Hepatocyte (in vitro differentiated cells): Measurements from ENCODE around the gene DDIT4. TPM values are rescaled to one million over a fixed set of nuclear protein-coding genes. Genes with fewer than 3 reads are reported as not detected.

Experiments
- DNase-seq: peaks from one replicate; pipeline ENCODE4 v3.0.0-alpha.2; 2016; ENCODE audit warnings: low spot score
- H2AFZ ChIP-seq: fragments of 200-600 bp; sonication (generic); 2 replicates; pipeline ENCODE4 v1.6.0; 2016; ENCODE audit warnings: antibody characterized with exemption, mild to moderate bottlenecking
- H3K27ac ChIP-seq: fragments of 200-600 bp; sonication (generic); 2 replicates; pipeline ENCODE4 v1.5.1; 2016; ENCODE audit warnings: mild to moderate bottlenecking
- H3K27me3 ChIP-seq: fragments of 200-600 bp; sonication (generic); 2 replicates; pipeline ENCODE4 v1.6.1; 2016
- H3K36me3 ChIP-seq: fragments of 200-600 bp; sonication (generic); replicated peaks from 2 replicates; pipeline ENCODE4 v1.5.1; 2016; ENCODE audit warnings: low read depth; ENCODE audit not compliant: insufficient read depth
- H3K4me1 ChIP-seq: fragments of 200-600 bp; sonication (generic); 2 replicates; pipeline ENCODE4 v1.5.1; 2016; ENCODE audit warnings: mild to moderate bottlenecking, moderate library complexity; ENCODE audit not compliant: insufficient read depth
- H3K4me2 ChIP-seq: fragments of 200-600 bp; sonication (generic); 2 replicates; pipeline ENCODE4 v1.6.0; 2016
- H3K4me3 ChIP-seq: fragments of 200-600 bp; sonication (generic); 2 replicates; pipeline ENCODE4 v1.5.1; 2016; ENCODE audit warnings: mild to moderate bottlenecking
- H3K79me2 ChIP-seq: fragments of 200-600 bp; sonication (generic); 2 replicates; pipeline ENCODE4 v1.6.0; 2017; ENCODE audit warnings: mild to moderate bottlenecking
- H3K9me2 ChIP-seq: fragments of 200-600 bp; sonication (generic); replicated peaks from 2 replicates; pipeline ENCODE4 v1.6.0; 2017; ENCODE audit warnings: mild to moderate bottlenecking; ENCODE audit not compliant: insufficient read depth
- H3K9me3 ChIP-seq: fragments of 200-600 bp; sonication (generic); 2 replicates; pipeline ENCODE4 v1.5.1; 2016; ENCODE audit warnings: low read depth, mild to moderate bottlenecking
- H4K20me1 ChIP-seq: fragments of 200-600 bp; sonication (generic); 2 replicates; pipeline ENCODE4 v1.6.0; 2016; ENCODE audit warnings: mild to moderate bottlenecking; ENCODE audit not compliant: insufficient read depth, poor library complexity, severe bottlenecking
- CTCF ChIP-seq: fragments of 200-600 bp; sonication (generic); IDR thresholded peaks from 2 replicates; pipeline ENCODE4 v1.5.1; 2016; ENCODE audit warnings: antibody characterized with exemption, mild to moderate bottlenecking; ENCODE audit not compliant: poor library complexity
- EZH2 ChIP-seq: fragments of 200-600 bp; sonication (generic); IDR thresholded peaks from 2 replicates; pipeline ENCODE4 v1.6.1; 2016; ENCODE audit warnings: antibody characterized with exemption, mild to moderate bottlenecking, borderline replicate concordance
- EZH2phosphoT487 ChIP-seq: fragments of 200-600 bp; sonication (generic); IDR thresholded peaks from one replicate; pipeline ENCODE4 v1.6.1; 2018; ENCODE audit warnings: antibody characterized with exemption, mild to moderate bottlenecking, low read depth, moderate library complexity; ENCODE audit not compliant: unreplicated experiment, severe bottlenecking
- WGBS: methylation state at CpG from one replicate; pipeline ENCODE4 v1.1.6; 2016; ENCODE audit warnings: low lambda C conversion rate; ENCODE audit errors: missing lambda C conversion rate; 5-methylcytosine and 5-hydroxymethylcytosine counted together
- polyA plus RNA-seq: library from polyadenylated mRNA; unstranded; fragments of >200 nt; fragmentation: Nextera tagmentation; extraction: Ambion mirVana; gene quantifications from 2 replicates; pipeline ENCODE4 v1.2.1, GENCODE V29; 2016
- total RNA-seq: library from RNA; depleted of rRNA; stranded (reverse); fragments of >200 nt; gene quantifications from 2 replicates; pipeline ENCODE4 v1.2.3, GENCODE V29; 2014

Gene DDIT4
- total and polyA plus RNA-seq, 2 experiments from 2014 or later: 165 to 235 TPM

DNA sequence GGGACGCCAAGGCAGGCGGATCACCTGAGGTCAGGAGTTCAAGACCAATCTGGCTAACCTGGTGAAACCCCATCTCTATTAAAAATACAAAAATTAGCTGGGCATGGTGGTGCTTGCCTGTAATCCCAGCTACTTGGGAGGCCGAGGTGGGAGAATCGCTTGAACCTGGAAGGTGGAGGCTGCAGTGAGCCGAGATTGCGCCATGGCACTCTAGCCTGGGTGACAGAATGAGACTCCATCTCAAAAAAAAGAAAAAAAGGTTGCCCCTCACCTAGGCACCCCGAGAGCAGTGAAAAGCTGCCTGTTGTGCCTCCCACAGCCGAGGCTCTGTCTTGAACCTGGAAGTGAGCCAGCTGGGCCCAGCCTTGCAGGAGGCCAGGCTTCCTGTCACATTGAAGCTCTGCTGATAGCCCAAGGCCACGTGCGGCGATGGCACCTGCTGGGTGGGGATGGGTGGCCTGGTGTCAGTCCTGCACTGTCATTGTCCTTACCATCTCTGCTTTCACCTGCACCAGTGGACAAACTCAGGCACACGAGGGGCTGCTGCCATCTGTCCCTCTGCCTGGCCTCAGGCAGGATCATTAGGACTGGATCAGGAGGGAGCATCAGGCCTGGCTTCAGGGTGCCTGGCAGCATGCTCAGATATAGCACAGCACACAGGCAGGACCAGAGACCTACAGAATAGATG is 43.2 kb downstream of the DDIT4 start:
- peak overlapping the region; percentile 82 for H3K27ac ChIP-seq
- H3K4me3 ChIP-seq: no peak overlapping the region
- no peaks in the 10 kb centered on the region for H3K9me3 ChIP-seq
- peaks cover 47% of the 10 kb centered on the region for H3K4me1 ChIP-seq
- H3K36me3 ChIP-seq: no peaks in the 10 kb centered on the region
- H3K27me3 ChIP-seq: no peaks in the 10 kb centered on the region
- WGBS: 87% methylated on average over 12 of the region's 12 CpGs
- no peak overlapping the region for H2AFZ ChIP-seq
- TF ChIP-seq EZH2phosphoT487 (no peak), CTCF (no peak), EZH2 (no peak)
- DNase-seq: peak; percentile 44
- H3K4me2 ChIP-seq: no peak overlapping the region
- H4K20me1 ChIP-seq: no peaks in the 10 kb centered on the region
- H3K9me2 ChIP-seq: no peaks in the 10 kb centered on the region
- no peaks in the 10 kb centered on the region for H3K79me2 ChIP-seq

DNA sequence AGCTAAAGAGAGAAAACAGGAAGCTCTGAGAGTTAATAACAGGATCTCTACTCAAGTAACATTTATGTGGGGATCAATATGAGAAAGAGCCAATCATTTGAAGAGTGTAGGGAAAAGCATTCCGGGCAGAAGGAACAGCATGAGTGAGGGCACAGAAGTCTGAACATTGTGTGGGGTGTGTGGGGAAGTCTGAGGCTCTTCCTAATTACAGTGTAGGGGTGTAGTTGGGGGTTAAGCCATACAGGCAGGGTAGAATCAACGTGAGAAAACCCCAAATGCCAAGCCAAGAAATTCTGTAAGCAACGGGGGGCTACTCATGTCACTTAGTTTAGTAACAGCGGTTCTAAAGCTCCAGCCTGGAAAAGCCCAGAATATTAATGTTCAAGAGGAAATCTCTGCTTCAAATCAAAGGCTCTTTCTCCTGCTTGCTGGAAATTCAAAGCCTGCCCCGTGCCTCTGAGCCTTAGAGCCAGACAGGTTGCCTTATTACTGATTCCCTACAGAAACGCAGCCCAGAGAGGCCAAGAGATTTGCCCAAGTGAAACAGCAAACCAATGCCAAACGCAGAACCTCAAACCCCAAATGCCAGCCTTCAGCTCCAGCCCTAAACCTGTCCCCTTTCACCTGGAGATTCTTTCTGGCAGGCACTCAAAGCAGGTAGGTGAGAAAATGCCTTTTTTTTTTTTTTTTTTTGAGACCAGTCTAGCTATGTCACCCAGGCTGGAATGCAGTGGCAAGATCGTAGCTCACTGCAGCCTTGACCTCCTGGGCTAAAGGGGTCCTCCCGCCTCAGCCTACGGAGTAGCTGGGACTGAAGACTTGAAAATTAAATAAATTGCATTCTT is 44.9 kb downstream of the DDIT4 start:
- peak; percentile 9 for DNase-seq
- Histone ChIP-seq H2AFZ (no peak overlapping the region), H3K79me2 (no peaks in the 10 kb centered on the region), H3K4me2 (peak overlapping the region; percentile 80), H3K36me3 (no peaks in the 10 kb centered on the region), H3K9me3 (no peaks in the 10 kb centered on the region), H3K27me3 (no peaks in the 10 kb centered on the region), H3K9me2 (no peaks in the 10 kb centered on the region), H4K20me1 (no peaks in the 10 kb centered on the region), H3K27ac (peak overlapping the region; percentile 98), H3K4me1 (peaks cover 57% of the 10 kb centered on the region), H3K4me3 (no peak overlapping the region)
- TF ChIP-seq EZH2: no peak
- 76% methylated on average over 10 of the region's 10 CpGs for WGBS

- no peaks in the 10 kb centered on the region for H3K27me3 ChIP-seq
- H2AFZ ChIP-seq: peak overlapping the region; percentile 34
- H3K9me2 ChIP-seq: no peaks in the 10 kb centered on the region
- no peaks in the 10 kb centered on the region for H4K20me1 ChIP-seq
- no peaks in the 10 kb centered on the region for H3K36me3 ChIP-seq
- WGBS: 15% methylated on average over 22 of the region's 60 CpGs
- H3K79me2 ChIP-seq: no peaks in the 10 kb centered on the region
- no peaks in the 10 kb centered on the region for H3K9me3 ChIP-seq
- H3K4me1 ChIP-seq: peaks cover 57% of the 10 kb centered on the region
- no peak overlapping the region for H3K4me3 ChIP-seq
- peak; percentile 97 for DNase-seq
- peak overlapping the region; percentile 98 for H3K27ac ChIP-seq
- TF ChIP-seq EZH2: no peak
- no peak for TF ChIP-seq CTCF
- TF ChIP-seq EZH2phosphoT487: no peak
- H3K4me2 ChIP-seq: peak overlapping the region; percentile 80
Measured at GRCh38 chr10:72319416-72320254, 45.9 kb downstream of the DDIT4 start.
